Measurements from ENCODE around the gene ARHGAP44.
A peak's percentile ranks its signal among the peaks of the same experiment; 100 is the strongest.

Gene ARHGAP44

GRCh38 chr17:12821376-12821940 is 32.2 kb downstream of the ARHGAP44 start:
- Mint-ChIP-seq H3K4me1 (no peaks in the 10 kb centered on the region), H3K27ac (no peak overlapping the region), H3K9me3 (peaks cover 18% of the 10 kb centered on the region), H3K27me3 (ENCODE audit: low read depth, poor library complexity) (no peaks in the 10 kb centered on the region), H3K36me3 (ENCODE audit: low read depth) (no peaks in the 10 kb centered on the region), H3K4me3 (no peak overlapping the region)
- DNase-seq = no peak
- TF ChIP-seq, protein P1, sequence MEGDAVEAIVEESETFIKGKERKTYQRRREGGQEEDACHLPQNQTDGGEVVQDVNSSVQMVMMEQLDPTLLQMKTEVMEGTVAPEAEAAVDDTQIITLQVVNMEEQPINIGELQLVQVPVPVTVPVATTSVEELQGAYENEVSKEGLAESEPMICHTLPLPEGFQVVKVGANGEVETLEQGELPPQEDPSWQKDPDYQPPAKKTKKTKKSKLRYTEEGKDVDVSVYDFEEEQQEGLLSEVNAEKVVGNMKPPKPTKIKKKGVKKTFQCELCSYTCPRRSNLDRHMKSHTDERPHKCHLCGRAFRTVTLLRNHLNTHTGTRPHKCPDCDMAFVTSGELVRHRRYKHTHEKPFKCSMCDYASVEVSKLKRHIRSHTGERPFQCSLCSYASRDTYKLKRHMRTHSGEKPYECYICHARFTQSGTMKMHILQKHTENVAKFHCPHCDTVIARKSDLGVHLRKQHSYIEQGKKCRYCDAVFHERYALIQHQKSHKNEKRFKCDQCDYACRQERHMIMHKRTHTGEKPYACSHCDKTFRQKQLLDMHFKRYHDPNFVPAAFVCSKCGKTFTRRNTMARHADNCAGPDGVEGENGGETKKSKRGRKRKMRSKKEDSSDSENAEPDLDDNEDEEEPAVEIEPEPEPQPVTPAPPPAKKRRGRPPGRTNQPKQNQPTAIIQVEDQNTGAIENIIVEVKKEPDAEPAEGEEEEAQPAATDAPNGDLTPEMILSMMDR (IDR thresholded peaks at IDR 0.05) = no peak

DNA sequence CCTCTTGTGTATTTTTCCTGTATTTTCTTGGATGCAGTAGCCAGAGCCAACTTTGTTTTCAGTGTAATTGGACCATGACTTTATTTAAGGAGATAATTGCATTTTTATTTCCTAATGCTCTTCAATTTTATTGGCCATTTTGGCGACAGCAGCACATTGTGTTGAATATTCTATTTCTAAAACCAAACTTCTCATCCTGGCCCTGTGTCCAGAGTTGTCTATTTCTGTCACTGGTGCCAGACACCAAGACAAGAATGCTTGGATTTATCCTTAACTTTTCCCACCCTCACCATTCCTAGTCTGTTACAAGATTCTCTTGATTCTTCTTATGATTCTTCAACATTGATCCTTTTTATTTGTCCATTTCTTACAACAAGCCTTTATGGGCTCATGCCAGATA is 37.1 kb downstream of the ARHGAP44 start:
- Mint-ChIP-seq H3K4me3 (no peak overlapping the region), H3K4me1 (no peaks in the 10 kb centered on the region), H3K27ac (no peak overlapping the region), H3K9me3 (peaks cover 23% of the 10 kb centered on the region), H3K27me3 (ENCODE audit: low read depth, poor library complexity) (no peaks in the 10 kb centered on the region), H3K36me3 (ENCODE audit: low read depth) (peaks cover 6% of the 10 kb centered on the region)
- DNase-seq = no peak
- TF ChIP-seq, protein P1 (IDR thresholded peaks at IDR 0.05) = no peak

DNA sequence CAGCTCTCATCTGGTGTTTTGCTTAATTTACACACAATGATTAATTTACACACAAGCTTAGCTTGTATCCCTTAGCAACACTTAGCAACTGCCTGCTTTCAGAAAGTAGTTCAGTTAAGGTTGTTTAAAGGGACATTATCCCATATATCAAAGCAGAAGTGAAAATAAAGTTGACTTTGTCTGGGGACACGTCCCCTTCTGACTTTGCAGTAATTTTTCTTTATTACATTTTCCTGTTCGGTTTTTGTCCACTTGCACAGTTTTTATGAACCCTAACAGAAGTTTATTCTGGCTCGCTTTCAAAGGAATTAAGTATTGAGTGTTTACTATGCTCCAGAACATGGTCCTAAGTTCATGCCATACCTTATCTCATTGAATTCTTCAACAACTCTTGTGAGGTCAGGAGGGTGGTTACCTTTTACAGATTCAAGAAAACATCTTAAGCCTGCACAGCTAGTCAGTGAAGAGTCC is 41.5 kb downstream of the ARHGAP44 start:
- H3K36me3 Mint-ChIP-seq (ENCODE audit: low read depth) = peaks cover 19% of the 10 kb centered on the region
- H3K4me3 Mint-ChIP-seq = no peak overlapping the region
- no peak overlapping the region for H3K27ac Mint-ChIP-seq
- TF ChIP-seq, protein P1 (IDR thresholded peaks at IDR 0.05) = no peak
- no peaks in the 10 kb centered on the region for H3K4me1 Mint-ChIP-seq
- H3K9me3 Mint-ChIP-seq = peaks cover 48% of the 10 kb centered on the region
- DNase-seq = no peak
- H3K27me3 Mint-ChIP-seq (ENCODE audit: low read depth, poor library complexity) = peaks cover 4% of the 10 kb centered on the region

DNA sequence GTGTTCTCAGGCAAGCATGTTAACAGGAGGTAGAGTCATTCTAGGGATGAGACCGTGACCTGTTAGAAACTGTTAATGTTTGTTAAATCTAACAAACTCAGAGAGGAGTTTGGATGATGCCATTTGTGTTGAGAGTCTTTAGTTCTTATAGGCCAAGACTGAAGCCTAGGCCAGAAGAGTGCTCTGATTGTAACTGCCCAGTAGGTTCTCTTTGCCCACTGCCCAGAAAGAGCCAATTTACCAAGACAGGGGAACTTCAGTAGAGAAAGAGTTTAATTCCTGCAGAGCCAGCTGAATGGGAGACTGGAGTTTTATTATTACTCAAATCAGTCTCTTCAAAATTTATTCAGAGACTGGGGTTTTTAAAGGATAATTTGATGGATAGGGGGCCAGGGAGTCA is 42.5 kb downstream of the ARHGAP44 start:
- H3K27ac Mint-ChIP-seq = no peak overlapping the region
- peaks cover 19% of the 10 kb centered on the region for H3K36me3 Mint-ChIP-seq (ENCODE audit: low read depth)
- H3K4me1 Mint-ChIP-seq = no peaks in the 10 kb centered on the region
- peaks cover 4% of the 10 kb centered on the region for H3K27me3 Mint-ChIP-seq (ENCODE audit: low read depth, poor library complexity)
- peaks cover 48% of the 10 kb centered on the region for H3K9me3 Mint-ChIP-seq
- TF ChIP-seq, protein P1 (IDR thresholded peaks at IDR 0.05) = no peak
- no peak overlapping the region for H3K4me3 Mint-ChIP-seq
- DNase-seq = no peak

DNA sequence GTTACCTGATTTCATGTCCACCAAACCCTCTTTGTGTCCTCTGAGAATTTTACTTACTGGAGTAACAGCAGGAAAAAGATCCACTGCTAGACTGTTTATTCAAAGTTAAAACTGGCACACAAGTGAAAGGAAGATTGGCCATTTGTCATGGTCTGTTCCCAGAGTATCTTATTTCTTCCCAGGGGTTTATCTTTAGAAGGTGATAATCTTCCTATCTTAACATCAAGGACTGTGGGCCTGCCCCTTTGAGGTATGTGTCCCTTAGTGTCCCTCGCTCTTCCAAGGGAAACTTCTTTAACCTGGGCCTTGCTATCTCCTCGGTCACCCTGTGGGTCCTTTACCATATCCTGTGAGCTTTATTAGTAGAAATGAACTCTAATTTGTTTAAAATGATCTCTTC is 49.7 kb downstream of the ARHGAP44 start:
- H3K36me3 Mint-ChIP-seq (ENCODE audit: low read depth) = peaks cover 10% of the 10 kb centered on the region
- peaks cover 7% of the 10 kb centered on the region for H3K27me3 Mint-ChIP-seq (ENCODE audit: low read depth, poor library complexity)
- H3K9me3 Mint-ChIP-seq = peaks cover 16% of the 10 kb centered on the region
- no peak overlapping the region for H3K4me3 Mint-ChIP-seq
- peak overlapping the region; percentile 33 for H3K27ac Mint-ChIP-seq
- no peak for DNase-seq
- peaks cover 12% of the 10 kb centered on the region for H3K4me1 Mint-ChIP-seq
- TF ChIP-seq, protein P1 (IDR thresholded peaks at IDR 0.05) = no peak

- H3K4me3 Mint-ChIP-seq = no peak overlapping the region
- H3K9me3 Mint-ChIP-seq = peaks cover 26% of the 10 kb centered on the region
- peaks cover 12% of the 10 kb centered on the region for H3K4me1 Mint-ChIP-seq
Observed at GRCh38 chr17:12842936-12843335, 53.6 kb downstream of the ARHGAP44 start.

More at GRCh38 chr17:12842936-12843335, 53.6 kb downstream of the ARHGAP44 start:
- TF ChIP-seq, protein P1 (IDR thresholded peaks at IDR 0.05) = no peak
- Mint-ChIP-seq H3K27ac (no peak overlapping the region), H3K27me3 (ENCODE audit: low read depth, poor library complexity) (peaks cover 7% of the 10 kb centered on the region), H3K36me3 (ENCODE audit: low read depth) (peaks cover 12% of the 10 kb centered on the region)
- no peak for DNase-seq

Data from nephron progenitor cell (in vitro differentiated cells).